Lower leg skin (tissue), 4 donors: ENCODE data around the gene UST. TPM values are rescaled to one million over a fixed set of nuclear protein-coding genes. Genes with fewer than 3 reads are reported as not detected.

Experiments used
- DNase-seq, 2 donors: peaks; one replicate each; pipeline ENCODE4 v3.0.0-alpha.2; 2019; ENCODE audit warnings: low spot score in 2 of 2
- H3K4me3 ChIP-seq: fragments of 200-600 bp; sonication (generic); 2 replicates; pipeline ENCODE4 v1.5.1; 2017; ENCODE audit warnings: mild to moderate bottlenecking, low read depth; ENCODE audit not compliant: poor library complexity, severe bottlenecking
- POLR2A ChIP-seq, 2 donors: fragments of 450-650 bp; IDR thresholded peaks; one replicate each; pipeline ENCODE4 v1.6.1; 2016 to 2017; ENCODE audit warnings: antibody characterized with exemption in 2 of 2, mild to moderate bottlenecking in 1 of 2, moderate library complexity in 1 of 2
- WGBS, 2 donors: methylation state at CpG; one replicate each; pipeline ENCODE4 v1.1.5; 2018; 5-methylcytosine and 5-hydroxymethylcytosine counted together
- intact Hi-C: fragments of 100-400 bp; cut with DNase I; formaldehyde crosslinking; loops from one replicate; pipeline ENCODE4 v1.15.0; 2023; ENCODE audit warnings: low total_unique reads
- total RNA-seq, 4 donors: library from RNA; depleted of rRNA; stranded (reverse); fragments of >200 nt; gene quantifications; one replicate each; pipeline ENCODE4 v1.1.0, GENCODE V29; 2016
- TF ChIP-seq, protein P1 (sequence below), 3 donors: fragments of 450-650 bp; IDR thresholded peaks; one replicate each; pipeline ENCODE4 v1.5.1; 2016; ENCODE audit warnings: antibody characterized with exemption in 3 of 3, mild to moderate bottlenecking in 3 of 3, moderate library complexity in 2 of 3

UST gene
- total RNA-seq, 4 donors from 2014 or later = 12.2 to 21.7 (median 17.7) TPM

DNA sequence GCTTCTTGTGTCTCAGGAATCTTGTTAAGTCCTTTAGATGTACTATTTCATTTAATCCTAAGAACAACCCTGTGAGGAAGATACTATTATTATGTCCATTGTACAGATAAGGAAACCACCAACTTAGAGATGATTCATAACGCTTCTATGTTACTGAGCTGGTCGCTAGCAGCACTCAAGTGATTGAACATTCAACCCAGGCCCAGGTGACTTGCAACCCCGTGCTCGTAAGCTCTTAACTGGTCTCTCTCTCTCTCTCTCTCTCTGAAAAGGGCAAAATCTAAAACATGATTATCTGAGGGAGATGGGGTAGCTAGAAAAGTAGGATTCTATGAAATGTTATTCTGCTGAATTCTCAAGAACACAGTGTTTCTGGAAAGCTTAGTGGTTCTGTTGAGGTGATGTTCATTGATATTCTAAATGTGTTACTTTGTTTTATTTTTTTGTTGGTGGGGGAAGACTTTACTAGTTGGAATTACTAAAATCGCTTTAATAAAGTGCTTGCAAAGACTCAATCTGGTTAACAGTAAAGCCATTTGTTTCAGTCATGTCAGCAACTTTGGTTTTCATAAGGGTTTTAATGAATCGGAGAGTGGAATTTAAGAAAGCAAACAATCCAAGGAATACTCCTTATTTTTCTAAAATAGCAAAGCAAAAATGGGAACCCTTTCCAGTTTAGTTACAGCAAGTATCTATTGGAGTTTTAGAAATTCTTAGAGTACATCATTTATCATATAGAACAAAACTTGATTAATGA is 305.7 kb downstream of the UST start:
- intact Hi-C loops = no loop called here
- no peak overlapping the region for H3K4me3 ChIP-seq
- no peak for DNase-seq
- WGBS, 2 donors = 82 to 90% methylated on average over 6 of the region's 6 CpGs
- TF ChIP-seq POLR2A (IDR thresholded peaks at IDR 0.05) = no peak
- TF ChIP-seq, protein P1, sequence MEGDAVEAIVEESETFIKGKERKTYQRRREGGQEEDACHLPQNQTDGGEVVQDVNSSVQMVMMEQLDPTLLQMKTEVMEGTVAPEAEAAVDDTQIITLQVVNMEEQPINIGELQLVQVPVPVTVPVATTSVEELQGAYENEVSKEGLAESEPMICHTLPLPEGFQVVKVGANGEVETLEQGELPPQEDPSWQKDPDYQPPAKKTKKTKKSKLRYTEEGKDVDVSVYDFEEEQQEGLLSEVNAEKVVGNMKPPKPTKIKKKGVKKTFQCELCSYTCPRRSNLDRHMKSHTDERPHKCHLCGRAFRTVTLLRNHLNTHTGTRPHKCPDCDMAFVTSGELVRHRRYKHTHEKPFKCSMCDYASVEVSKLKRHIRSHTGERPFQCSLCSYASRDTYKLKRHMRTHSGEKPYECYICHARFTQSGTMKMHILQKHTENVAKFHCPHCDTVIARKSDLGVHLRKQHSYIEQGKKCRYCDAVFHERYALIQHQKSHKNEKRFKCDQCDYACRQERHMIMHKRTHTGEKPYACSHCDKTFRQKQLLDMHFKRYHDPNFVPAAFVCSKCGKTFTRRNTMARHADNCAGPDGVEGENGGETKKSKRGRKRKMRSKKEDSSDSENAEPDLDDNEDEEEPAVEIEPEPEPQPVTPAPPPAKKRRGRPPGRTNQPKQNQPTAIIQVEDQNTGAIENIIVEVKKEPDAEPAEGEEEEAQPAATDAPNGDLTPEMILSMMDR (IDR thresholded peaks at IDR 0.05) = no peak

DNA sequence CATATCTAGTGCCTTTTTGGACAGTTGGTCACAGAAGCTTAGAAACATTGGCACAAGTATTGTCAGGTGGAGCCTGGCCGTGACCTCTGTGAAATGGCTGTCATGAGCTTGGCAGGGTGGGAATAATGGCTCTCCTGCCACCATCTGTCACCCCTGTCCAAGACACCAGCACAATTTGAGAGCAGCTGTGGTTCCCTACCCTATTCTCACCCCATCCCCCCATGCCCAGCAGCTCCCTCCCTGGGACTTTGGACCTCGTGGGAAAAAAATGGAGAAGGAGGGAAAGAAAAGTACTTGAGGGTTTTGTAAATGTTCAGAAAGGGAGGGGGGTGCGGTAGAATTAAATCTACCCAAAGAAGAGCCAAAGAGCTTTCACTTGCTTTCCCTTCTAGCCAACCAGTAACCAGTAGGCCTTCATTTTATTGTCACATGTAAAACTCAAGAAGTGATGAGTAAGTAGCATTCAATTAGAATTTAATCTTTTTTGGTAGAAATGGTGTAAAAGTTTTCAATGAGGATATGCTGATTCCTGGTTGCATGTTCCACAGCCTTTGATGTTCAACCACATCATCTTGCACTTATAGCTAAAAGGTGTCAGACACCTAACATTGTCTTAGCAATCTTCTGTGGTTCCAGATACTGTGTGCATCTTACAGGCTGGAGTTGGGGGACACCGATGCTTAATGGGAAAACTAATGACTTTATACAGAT is 307.2 kb downstream of the UST start:
- no peak for DNase-seq
- H3K4me3 ChIP-seq = no peak overlapping the region
- TF ChIP-seq, protein P1 (IDR thresholded peaks at IDR 0.05) = no peak
- TF ChIP-seq POLR2A (IDR thresholded peaks at IDR 0.05) = no peak
- intact Hi-C loops = no loop called here
- WGBS, 2 donors = 93 to 94% methylated on average over 4 of the region's 4 CpGs

DNA sequence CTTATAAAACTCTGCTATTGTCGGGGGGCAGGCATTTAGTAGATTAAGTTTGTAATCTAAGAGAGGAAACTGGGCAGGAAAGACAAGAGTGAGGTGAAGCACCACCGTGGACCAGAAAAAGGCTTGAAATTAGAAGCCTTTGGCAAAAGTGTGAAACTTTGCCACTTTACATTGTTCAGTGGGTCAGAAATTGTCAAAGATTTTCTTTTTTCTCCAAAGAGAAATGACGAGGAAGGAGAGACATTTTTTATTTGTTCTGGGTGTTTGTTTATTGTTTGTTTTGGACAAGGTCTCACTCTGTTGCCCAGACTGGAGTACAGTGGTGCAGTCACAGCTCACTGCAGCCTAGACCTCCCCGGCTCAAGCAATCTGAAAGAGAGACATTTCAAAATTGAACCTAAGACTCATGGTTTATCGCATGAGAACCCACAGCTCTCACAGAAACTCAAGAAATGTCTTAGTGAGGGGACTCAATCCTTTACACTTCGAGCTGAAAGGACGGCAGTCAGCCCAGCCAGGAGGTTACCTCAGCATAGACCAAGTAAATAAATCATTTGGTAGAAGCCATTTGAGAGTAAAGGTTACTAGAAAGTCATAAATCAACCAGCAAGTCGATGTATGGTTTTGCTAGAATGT is 307.8 kb downstream of the UST start:
- intact Hi-C loops = no loop called here
- no peak overlapping the region for H3K4me3 ChIP-seq
- WGBS, 2 donors = 81 to 84% methylated on average over 8 of the region's 8 CpGs
- no peak for DNase-seq
- TF ChIP-seq, protein P1 (IDR thresholded peaks at IDR 0.05) = no peak
- no peak for TF ChIP-seq POLR2A (IDR thresholded peaks at IDR 0.05)

DNA sequence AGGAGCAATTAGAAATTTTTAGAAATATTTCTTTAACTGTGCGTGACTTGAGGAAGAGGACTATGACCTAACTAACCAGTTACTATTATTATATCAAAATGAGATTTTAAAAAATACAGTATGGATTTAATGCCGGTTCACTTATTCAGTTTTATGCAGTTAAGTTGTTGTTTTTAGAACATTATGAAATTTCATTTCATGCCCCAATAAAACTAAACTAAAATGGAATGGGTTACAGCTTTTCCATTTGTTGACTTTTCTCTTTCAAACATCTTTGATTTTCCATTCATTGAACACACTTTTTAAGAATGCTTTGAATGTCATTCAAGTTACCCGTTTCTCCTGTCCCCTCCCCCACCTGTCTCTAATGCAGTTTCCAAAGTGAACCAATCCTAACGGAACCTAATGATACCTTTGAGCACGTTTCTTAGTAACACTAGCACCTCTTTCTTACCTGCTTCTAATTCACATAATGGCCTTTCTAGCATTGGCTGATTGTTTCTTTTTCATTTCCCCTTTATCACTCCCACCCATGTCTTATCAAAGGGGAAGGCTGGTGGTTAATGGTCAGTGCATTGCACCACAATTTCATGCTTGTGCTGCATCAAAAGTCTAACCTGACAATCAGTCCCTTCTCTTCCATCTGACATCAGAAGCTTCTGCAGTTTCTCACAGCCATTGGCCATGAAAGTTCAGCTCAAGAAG is 308.5 kb downstream of the UST start:
- 79 to 82% methylated on average over 5 of the region's 5 CpGs for WGBS, 2 donors
- no peak for TF ChIP-seq POLR2A (IDR thresholded peaks at IDR 0.05)
- TF ChIP-seq, protein P1 (IDR thresholded peaks at IDR 0.05) = no peak
- H3K4me3 ChIP-seq = no peak overlapping the region
- no peak for DNase-seq
- intact Hi-C loops = no loop called here

DNA sequence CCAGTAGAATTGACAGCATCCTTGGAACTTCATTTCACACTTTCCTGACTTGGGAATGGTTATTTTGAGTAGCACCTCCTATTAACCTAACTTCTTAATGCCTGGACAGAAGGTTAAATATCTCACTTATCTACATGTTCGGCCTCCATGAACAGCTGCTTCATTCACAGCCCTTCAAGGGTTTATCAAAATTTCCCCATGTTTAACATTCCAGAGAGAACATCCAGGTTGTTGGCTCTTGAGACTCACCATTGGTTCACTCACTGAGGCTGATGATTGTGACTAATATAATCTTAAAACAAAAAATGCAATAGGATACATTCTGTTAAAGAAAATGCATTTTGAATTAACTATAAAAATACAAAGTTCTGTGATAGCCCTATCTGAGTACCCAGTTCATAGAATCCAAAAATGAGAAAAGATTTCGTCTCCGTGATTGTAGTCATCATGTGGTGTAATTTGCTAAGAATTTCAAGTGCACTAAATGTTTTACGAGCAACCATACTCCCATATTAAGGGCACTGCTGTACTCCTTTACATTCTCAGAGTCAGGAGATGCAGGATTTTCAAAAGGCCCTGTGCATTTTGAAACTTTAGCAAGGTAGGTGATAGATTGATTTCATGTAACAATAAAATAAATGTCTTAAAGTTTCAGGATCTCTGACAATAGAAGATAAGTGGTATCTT is 310.1 kb downstream of the UST start:
- intact Hi-C loops = no loop called here
- WGBS, 2 donors = 95% methylated on average over 4 of the region's 4 CpGs
- no peak for TF ChIP-seq POLR2A (IDR thresholded peaks at IDR 0.05)
- TF ChIP-seq, protein P1 (IDR thresholded peaks at IDR 0.05) = no peak
- no peak for DNase-seq
- H3K4me3 ChIP-seq = no peak overlapping the region
